GM06990 (cell line): ENCODE measurements around the gene H6PD.
A peak's percentile ranks its signal among the peaks of the same experiment; 100 is the strongest.

ENCODE experiments used
- DNase-seq: peaks from one replicate; pipeline ENCODE4 v3.0.0-alpha.2; 2011; ENCODE audit not compliant: insufficient read length; ENCODE audit errors: extremely low read depth
- H3K27me3 ChIP-seq: replicated peaks from 2 replicates; pipeline ENCODE4 v1.6.0; 2011; ENCODE audit warnings: low read length; ENCODE audit not compliant: control insufficient read depth, insufficient read depth
- H3K36me3 ChIP-seq: 2 replicates; pipeline ENCODE4 v1.5.1; 2011; ENCODE audit warnings: low read length; ENCODE audit not compliant: control insufficient read depth, insufficient read depth
- H3K4me3 ChIP-seq: replicated peaks from 2 replicates; pipeline ENCODE4 v1.5.1; 2011; ENCODE audit warnings: low read depth, mild to moderate bottlenecking, control low read depth, low read length
- CTCF ChIP-seq: IDR thresholded peaks from 2 replicates; pipeline ENCODE4 v1.5.1; 2011; ENCODE audit warnings: low read length, control low read depth, mild to moderate bottlenecking, inconsistent platforms; ENCODE audit not compliant: insufficient read depth, poor library complexity, severe bottlenecking

Gene H6PD

DNA sequence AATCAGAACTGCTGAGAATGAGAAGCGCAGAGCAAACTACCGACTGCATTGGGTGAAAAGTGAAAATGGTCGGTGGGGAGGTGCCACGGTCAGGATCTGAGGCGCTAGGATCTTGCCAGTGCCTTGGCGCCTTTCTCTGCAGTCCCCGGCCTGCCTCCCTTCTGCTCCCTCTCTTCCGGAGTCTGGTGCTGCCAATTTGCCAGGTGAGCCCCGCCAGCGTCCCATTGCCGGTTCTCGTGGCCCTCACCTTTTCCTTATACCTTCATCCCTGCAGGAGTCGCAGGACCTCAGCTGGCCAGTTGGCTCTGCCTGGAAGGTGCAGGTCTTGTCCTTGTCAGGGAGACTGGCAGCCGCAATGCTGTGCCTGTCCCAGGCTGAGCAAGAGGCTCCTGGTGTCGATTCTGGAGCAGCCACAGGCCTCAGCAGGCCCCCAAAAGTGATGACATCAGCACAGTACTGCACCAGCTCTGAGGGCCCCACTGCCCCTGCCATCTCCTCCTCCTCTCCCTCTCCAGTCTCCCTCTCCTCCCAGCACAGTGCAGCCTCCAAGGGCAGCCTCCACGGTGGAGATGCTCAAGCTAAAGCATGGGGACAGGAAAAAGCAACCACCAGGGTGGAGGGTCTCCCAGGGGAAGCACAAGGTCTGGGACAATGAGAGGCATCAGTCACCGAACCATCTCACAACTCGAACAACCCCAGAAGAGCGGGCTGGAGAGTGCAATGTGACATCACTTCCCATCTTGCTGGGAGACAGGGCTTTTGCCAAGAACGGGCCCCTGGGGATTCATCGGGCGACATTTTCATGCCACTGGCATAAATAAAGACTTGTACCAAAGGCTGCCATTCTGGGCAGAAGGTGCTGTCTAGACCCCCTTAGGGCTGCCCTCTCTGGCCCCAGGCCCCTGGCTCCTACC, 37.1 kb upstream of the H6PD start:
- no peaks in the 10 kb centered on the region for H3K36me3 ChIP-seq
- no peak overlapping the region for H3K4me3 ChIP-seq
- H3K27me3 ChIP-seq, result peaks cover 5% of the 10 kb centered on the region; the same call in 1 of the 2 replicates
- no peak for TF ChIP-seq CTCF
- no peak for DNase-seq

GRCh38 chr1:9198538-9199361, 35.8 kb upstream of the H6PD start:
- Histone ChIP-seq H3K36me3 (no peaks in the 10 kb centered on the region), H3K4me3 (no peak overlapping the region; the same call in 1 of the 2 replicates), H3K27me3 (peaks cover 5% of the 10 kb centered on the region; the same call in 1 of the 2 replicates)
- DNase-seq, result no peak
- peak; percentile 4 for TF ChIP-seq CTCF

DNA sequence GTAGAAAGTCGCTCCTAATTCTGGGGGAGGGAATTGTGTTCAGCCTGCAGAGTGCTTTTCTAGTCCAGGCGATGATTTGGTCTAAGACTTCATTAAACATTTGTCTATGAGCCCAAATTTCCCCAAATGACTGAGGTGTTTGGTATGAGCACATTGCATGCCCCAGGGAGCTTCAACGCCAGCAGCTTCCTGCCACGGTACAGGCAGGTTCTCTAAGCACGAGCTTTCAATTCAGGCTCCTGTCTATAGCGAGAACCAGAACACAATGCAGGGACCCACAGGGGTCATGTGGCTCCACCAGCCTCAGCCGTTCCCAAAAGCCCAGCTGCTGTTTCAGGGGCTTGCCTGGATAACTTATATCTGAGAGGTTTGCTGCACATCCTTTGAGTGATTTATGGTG, 34.1 kb upstream of the H6PD start:
- Histone ChIP-seq H3K36me3 (no peaks in the 10 kb centered on the region), H3K27me3 (peaks cover 7% of the 10 kb centered on the region; the same call in 1 of the 2 replicates), H3K4me3 (no peak overlapping the region)
- DNase-seq, result no peak
- TF ChIP-seq CTCF, result no peak

- H3K4me3 ChIP-seq, result peak overlapping the region; percentile 37
- H3K36me3 ChIP-seq, result no peaks in the 10 kb centered on the region
These were observed 33.0 kb upstream of the H6PD start for GRCh38 chr1:9201401-9202239.

More at GRCh38 chr1:9201401-9202239, 33.0 kb upstream of the H6PD start:
- DNase-seq, result no peak
- H3K27me3 ChIP-seq, result peaks cover 7% of the 10 kb centered on the region; the same call in 1 of the 2 replicates
- no peak for TF ChIP-seq CTCF
